Sigmoid colon (tissue), 7 donors: ENCODE data around the gene RAB3IL1. TPM values are rescaled to one million over a fixed set of nuclear protein-coding genes. Genes with fewer than 3 reads are reported as not detected.

ENCODE experiments used
- DNase-seq: peaks from one replicate; pipeline ENCODE4 v3.0.0-alpha.2; 2019
- H3K27ac ChIP-seq, 4 donors: fragments of 200-600 bp; sonication (generic); one replicate each; pipeline ENCODE4 v1.5.1; 2016 to 2019; ENCODE audit warnings: mild to moderate bottlenecking in 1 of 4
- H3K27me3 ChIP-seq, 3 donors: fragments of 200-600 bp; sonication (generic); one replicate each; pipeline ENCODE4 v1.5.1; 2019; ENCODE audit warnings: mild to moderate bottlenecking in 1 of 3
- H3K36me3 ChIP-seq, 4 donors: fragments of 200-600 bp; sonication (generic); one replicate each; pipeline ENCODE4 v1.5.1; 2016 to 2019
- H3K4me1 ChIP-seq, 4 donors: fragments of 200-600 bp; sonication (generic); one replicate each; pipeline ENCODE4 v1.5.1; 2017 to 2019
- H3K4me3 ChIP-seq, 4 donors: fragments of 200-600 bp; sonication (generic); one replicate each; pipeline ENCODE4 v1.5.1; 2017 to 2019; ENCODE audit warnings: mild to moderate bottlenecking in 2 of 4, moderate library complexity in 1 of 4
- H3K9me3 ChIP-seq, 4 donors: fragments of 200-600 bp in 3 of 4; sonication (generic) in 3 of 4; one replicate each; pipeline versions ENCODE4 v1.5.1 to v1.6.1; 2013 to 2019
- EP300 ChIP-seq, 4 donors: sonication (generic); formaldehyde crosslinking; IDR thresholded peaks; one replicate each; pipeline ENCODE4 v1.6.1; 2017; ENCODE audit warnings: antibody characterized with exemption in 4 of 4
- POLR2A ChIP-seq, 2 donors: fragments of 450-650 bp; IDR thresholded peaks; one replicate each; pipeline ENCODE4 v1.6.1; 2016; ENCODE audit warnings: antibody characterized with exemption in 2 of 2, mild to moderate bottlenecking in 2 of 2, moderate library complexity in 2 of 2
- POLR2AphosphoS5 ChIP-seq, 4 donors: sonication (generic); formaldehyde crosslinking; IDR thresholded peaks; one replicate each; pipeline ENCODE4 v1.6.1; 2017; ENCODE audit warnings: antibody characterized with exemption in 4 of 4
- WGBS, 2 donors: extraction: QIAGEN DNeasy Blood & Tissue Kit; methylation state at CpG; one replicate each; pipeline ENCODE4 v1.1.7; 2013; 5-methylcytosine and 5-hydroxymethylcytosine counted together
- intact Hi-C: fragments of 100-400 bp; cut with DNase I; formaldehyde crosslinking; loops from one replicate; pipeline ENCODE4 v1.15.1; 2023
- polyA plus RNA-seq, 3 donors: library from polyadenylated mRNA; stranded (reverse); fragments of 200-250 nt; gene quantifications; one replicate each; pipeline ENCODE4 v1.2.3, GENCODE V29; 2013
- total RNA-seq, 4 donors: library from RNA; depleted of rRNA; stranded (reverse); fragments of >200 nt; gene quantifications; one replicate each; pipeline ENCODE4 v1.1.0, GENCODE V29; 2016
- TF ChIP-seq, protein P1 (sequence below), 4 experiments: fragments of 450-650 bp in 3 of 4; fragments of 200-600 bp in 1 of 4; IDR thresholded peaks; one replicate each; pipeline ENCODE4 v1.5.1; 2016 to 2019; ENCODE audit warnings: antibody characterized with exemption in 4 of 4, mild to moderate bottlenecking in 3 of 4, moderate library complexity in 2 of 4
- donor health status: healthy with polysubstance abuse.
- donor health status: Bipolar disorder and iron deficiency.
- donor health status: healthy.

RAB3IL1 gene
- total and polyA plus RNA-seq, 7 donors = 5.1 to 23.7 (median 18.0) TPM

DNA sequence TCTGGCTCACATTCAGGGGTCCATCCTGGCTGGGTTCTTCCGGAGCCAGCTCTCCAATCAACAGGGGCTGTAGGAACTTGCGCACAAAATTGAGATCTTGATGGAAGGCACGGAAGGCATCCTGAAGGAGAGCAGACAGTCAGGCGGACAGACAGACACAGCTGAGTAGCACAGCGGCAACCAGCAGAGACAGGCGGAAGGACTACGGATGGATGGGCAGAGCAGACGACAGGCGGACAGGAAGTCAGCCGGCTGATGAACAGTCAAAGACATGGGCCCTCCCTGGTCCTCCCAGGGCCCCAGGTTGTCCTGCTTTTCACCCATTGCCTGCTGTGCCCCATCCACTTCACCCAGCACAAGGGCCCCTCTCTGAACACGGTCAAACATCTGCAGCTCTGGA is 37.3 kb downstream of the RAB3IL1 start:
- intact Hi-C loops = no loop called here
- WGBS, 2 donors = 80 to 90% methylated on average over 11 of the region's 11 CpGs
- peaks cover 0 to 37% (median 13%) of the 10 kb centered on the region in 4 donors for H3K36me3 ChIP-seq
- H3K27ac ChIP-seq = no peak overlapping the region
- no peaks in the 10 kb centered on the region for H3K9me3 ChIP-seq
- no peak for TF ChIP-seq EP300 (IDR thresholded peaks at IDR 0.05)
- TF ChIP-seq POLR2A (IDR thresholded peaks at IDR 0.05) = no peak
- TF ChIP-seq, protein P1, sequence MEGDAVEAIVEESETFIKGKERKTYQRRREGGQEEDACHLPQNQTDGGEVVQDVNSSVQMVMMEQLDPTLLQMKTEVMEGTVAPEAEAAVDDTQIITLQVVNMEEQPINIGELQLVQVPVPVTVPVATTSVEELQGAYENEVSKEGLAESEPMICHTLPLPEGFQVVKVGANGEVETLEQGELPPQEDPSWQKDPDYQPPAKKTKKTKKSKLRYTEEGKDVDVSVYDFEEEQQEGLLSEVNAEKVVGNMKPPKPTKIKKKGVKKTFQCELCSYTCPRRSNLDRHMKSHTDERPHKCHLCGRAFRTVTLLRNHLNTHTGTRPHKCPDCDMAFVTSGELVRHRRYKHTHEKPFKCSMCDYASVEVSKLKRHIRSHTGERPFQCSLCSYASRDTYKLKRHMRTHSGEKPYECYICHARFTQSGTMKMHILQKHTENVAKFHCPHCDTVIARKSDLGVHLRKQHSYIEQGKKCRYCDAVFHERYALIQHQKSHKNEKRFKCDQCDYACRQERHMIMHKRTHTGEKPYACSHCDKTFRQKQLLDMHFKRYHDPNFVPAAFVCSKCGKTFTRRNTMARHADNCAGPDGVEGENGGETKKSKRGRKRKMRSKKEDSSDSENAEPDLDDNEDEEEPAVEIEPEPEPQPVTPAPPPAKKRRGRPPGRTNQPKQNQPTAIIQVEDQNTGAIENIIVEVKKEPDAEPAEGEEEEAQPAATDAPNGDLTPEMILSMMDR (IDR thresholded peaks at IDR 0.05) = no peak
- no peak for TF ChIP-seq POLR2AphosphoS5 (IDR thresholded peaks at IDR 0.05)
- H3K4me3 ChIP-seq = no peak overlapping the region
- DNase-seq = no peak
- no peaks in the 10 kb centered on the region for H3K27me3 ChIP-seq
- no peaks in the 10 kb centered on the region for H3K4me1 ChIP-seq

DNA sequence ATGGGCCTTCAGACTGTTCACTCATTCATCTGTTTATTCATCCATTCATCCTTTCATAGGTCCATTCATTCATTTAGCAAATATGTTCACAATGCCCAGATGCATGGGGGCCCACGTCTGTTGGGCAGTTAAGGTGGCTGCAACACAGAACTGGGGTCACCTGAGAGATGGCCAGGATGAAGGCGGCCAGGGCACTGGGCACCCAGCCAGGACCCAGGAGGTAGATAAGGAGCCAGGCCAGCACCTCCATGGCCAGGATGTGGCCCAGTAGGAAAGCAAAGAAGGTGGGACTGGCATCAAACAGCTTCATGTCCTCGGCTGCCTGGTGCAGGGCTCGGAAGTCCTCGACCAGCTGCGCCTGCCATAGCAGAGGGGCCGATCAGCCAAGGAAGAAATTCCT is 38.2 kb downstream of the RAB3IL1 start:
- intact Hi-C loops = no loop called here
- H3K36me3 ChIP-seq = peaks cover 0 to 37% (median 13%) of the 10 kb centered on the region in 4 donors
- WGBS, 2 donors = 89 to 90% methylated on average over 7 of the region's 7 CpGs
- H3K9me3 ChIP-seq = no peaks in the 10 kb centered on the region
- TF ChIP-seq POLR2A (IDR thresholded peaks at IDR 0.05) = no peak
- TF ChIP-seq POLR2AphosphoS5 (IDR thresholded peaks at IDR 0.05) = no peak
- TF ChIP-seq, protein P1 (IDR thresholded peaks at IDR 0.05) = no peak
- no peak for TF ChIP-seq EP300 (IDR thresholded peaks at IDR 0.05)
- no peak for DNase-seq
- H3K4me1 ChIP-seq = no peaks in the 10 kb centered on the region
- H3K27me3 ChIP-seq = no peaks in the 10 kb centered on the region
- no peak overlapping the region for H3K4me3 ChIP-seq
- no peak overlapping the region for H3K27ac ChIP-seq

DNA sequence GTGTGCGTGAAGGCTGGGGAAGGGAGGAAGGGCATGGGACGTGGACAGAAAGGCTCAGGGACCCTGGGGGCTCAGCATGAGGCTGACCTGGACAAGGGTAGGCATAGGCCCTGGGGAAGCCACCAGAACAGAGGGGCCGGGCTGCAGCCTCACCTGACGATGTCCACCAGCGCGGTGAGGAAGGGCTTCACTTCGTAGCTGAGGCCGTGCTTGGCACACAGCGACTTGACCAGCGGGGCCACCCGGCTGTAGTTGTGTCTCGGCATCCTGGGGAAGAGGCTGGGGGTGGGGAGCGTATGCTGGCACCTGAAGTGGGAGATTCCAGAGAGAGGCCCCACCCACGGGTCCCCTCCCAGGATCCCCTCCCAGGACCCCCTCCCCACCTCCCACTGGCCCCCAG is 41.7 kb downstream of the RAB3IL1 start:
- WGBS, 2 donors = 94% methylated on average over 14 of the region's 14 CpGs

DNA sequence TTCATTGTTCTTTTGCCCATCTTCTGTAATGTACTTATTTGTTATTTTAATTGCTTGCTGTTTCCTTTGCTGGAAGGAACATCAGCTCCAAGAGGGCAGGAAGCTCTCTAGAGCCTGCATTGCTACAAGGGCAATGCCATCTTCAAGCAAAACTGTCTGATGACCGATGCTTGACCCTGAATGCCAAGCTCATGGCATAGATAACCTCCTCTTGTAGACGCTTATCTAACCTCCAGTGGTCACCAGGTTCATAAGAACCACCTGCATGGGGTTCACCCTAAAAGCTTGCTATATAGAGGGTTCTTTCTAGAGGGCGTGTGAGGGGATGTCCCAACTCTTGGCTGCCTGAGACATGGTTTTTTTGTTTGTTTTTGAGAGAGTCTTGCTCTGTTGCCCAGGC is 42.5 kb downstream of the RAB3IL1 start:
- Histone ChIP-seq H3K4me3 (no peak overlapping the region), H3K36me3 (peaks cover 0 to 41% (median 13%) of the 10 kb centered on the region in 4 donors), H3K9me3 (no peaks in the 10 kb centered on the region), H3K27me3 (no peaks in the 10 kb centered on the region), H3K4me1 (peaks cover 0 to 10% (median 3%) of the 10 kb centered on the region in 4 donors), H3K27ac (no peak overlapping the region)
- TF ChIP-seq EP300 (IDR thresholded peaks at IDR 0.05) = no peak
- TF ChIP-seq POLR2AphosphoS5 (IDR thresholded peaks at IDR 0.05) = no peak
- TF ChIP-seq POLR2A (IDR thresholded peaks at IDR 0.05) = no peak
- TF ChIP-seq, protein P1 (IDR thresholded peaks at IDR 0.05) = no peak
- 71 to 78% methylated on average over 3 of the region's 3 CpGs for WGBS, 2 donors
- DNase-seq = no peak
- intact Hi-C loops = no loop called here

More for the DNA sequence above, 41.7 kb downstream of the RAB3IL1 start:
- Histone ChIP-seq H3K4me3 (no peak overlapping the region), H3K4me1 (peaks cover 0 to 10% (median 3%) of the 10 kb centered on the region in 4 donors), H3K9me3 (no peaks in the 10 kb centered on the region), H3K36me3 (peaks cover 0 to 41% (median 13%) of the 10 kb centered on the region in 4 donors), H3K27me3 (no peaks in the 10 kb centered on the region), H3K27ac (no peak overlapping the region)
- TF ChIP-seq EP300 (IDR thresholded peaks at IDR 0.05) (no peak), POLR2AphosphoS5 (IDR thresholded peaks at IDR 0.05) (no peak), POLR2A (IDR thresholded peaks at IDR 0.05) (no peak)
- TF ChIP-seq, protein P1 (IDR thresholded peaks at IDR 0.05) = no peak
- intact Hi-C loops = no loop called here
- DNase-seq = peak; percentile 62

DNA sequence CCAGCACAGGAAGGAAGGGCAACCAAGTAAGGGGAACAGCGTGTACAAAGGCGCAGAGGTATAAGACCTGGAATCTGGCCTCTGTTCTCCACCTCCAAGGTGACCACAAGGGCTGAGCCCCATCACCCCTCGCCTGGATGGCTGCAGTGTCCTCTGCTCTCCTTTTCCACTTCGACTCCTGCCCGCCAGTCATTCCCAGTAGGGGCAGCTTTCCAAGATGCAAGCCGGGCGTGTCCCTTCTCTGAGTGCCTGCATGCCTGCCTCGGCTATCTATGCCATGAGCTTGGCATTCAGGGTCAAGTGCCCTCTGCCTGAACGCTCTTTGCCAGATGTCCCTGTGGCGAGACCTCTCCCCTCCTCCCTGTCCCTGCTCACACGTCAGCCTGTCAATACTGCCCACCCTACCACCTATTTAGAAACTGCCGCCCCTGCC is 43.0 kb downstream of the RAB3IL1 start:
- Histone ChIP-seq H3K9me3 (no peaks in the 10 kb centered on the region), H3K27ac (no peak overlapping the region), H3K4me3 (no peak overlapping the region), H3K4me1 (peaks cover 0 to 10% (median 3%) of the 10 kb centered on the region in 4 donors), H3K27me3 (no peaks in the 10 kb centered on the region), H3K36me3 (peaks cover 0 to 41% (median 13%) of the 10 kb centered on the region in 4 donors)
- TF ChIP-seq EP300 (IDR thresholded peaks at IDR 0.05) = no peak
- TF ChIP-seq, protein P1 (IDR thresholded peaks at IDR 0.05) = no peak
- no peak for TF ChIP-seq POLR2AphosphoS5 (IDR thresholded peaks at IDR 0.05)
- no peak for TF ChIP-seq POLR2A (IDR thresholded peaks at IDR 0.05)
- no peak for DNase-seq
- WGBS, 2 donors = 40 to 79% methylated on average over 12 of the region's 12 CpGs
- intact Hi-C loops = no loop called here
